ENCODE data around the gene PTPRQ. TPM values are rescaled to one million over a fixed set of nuclear protein-coding genes. Genes with fewer than 3 reads are reported as not detected.

PTPRQ gene
- total RNA-seq, 1 experiment from 2014 or later, result not detected

- H3K4me1 Mint-ChIP-seq (ENCODE audit: low read depth, unreplicated experiment), result no peaks in the 10 kb centered on the region
- H3K27ac Mint-ChIP-seq (ENCODE audit: unreplicated experiment), result no peak overlapping the region
- no TSS peak for BruUV-seq (replicated peaks)
- TF ChIP-seq CTCF (IDR thresholded peaks at IDR 0.05; ENCODE audit: insufficient read depth in 1 of 2, low read depth in 1 of 2, low read length in 1 of 2, severe bottlenecking in 1 of 2, unreplicated experiment in 1 of 2), result no peak
- DNase-seq, result no peak
- no peaks in the 10 kb centered on the region for H3K9me3 ChIP-seq
- H3K4me3 Mint-ChIP-seq (ENCODE audit: unreplicated experiment), result no peak overlapping the region
- no peaks in the 10 kb centered on the region for H3K36me3 ChIP-seq (ENCODE audit: control insufficient read depth, insufficient read depth, low read length)
- H3K36me3 Mint-ChIP-seq (ENCODE audit: insufficient read depth, unreplicated experiment), result no peaks in the 10 kb centered on the region
- H3K9me3 Mint-ChIP-seq (ENCODE audit: unreplicated experiment), result no peaks in the 10 kb centered on the region
- POLR2A ChIA-PET, result no interaction called here
- H3K4me1 ChIP-seq, result no peaks in the 10 kb centered on the region
- no peak overlapping the region for H3K4me3 ChIP-seq (ENCODE audit: low read depth, low read length)
- H3K27me3 ChIP-seq (replicated peaks; ENCODE audit: control insufficient read depth, insufficient read depth, low read length), result no peaks in the 10 kb centered on the region
- CTCF ChIA-PET, result no interaction called here
- intact Hi-C loops (cut with micrococcal nuclease; ENCODE audit: unreplicated experiment), result no loop called here
- H3K27me3 Mint-ChIP-seq (ENCODE audit: insufficient read depth, unreplicated experiment), result peaks cover 7% of the 10 kb centered on the region
Observed at GRCh38 chr12:80643961-80644360, 199.9 kb downstream of the PTPRQ start.

- intact Hi-C loops (cut with micrococcal nuclease; ENCODE audit: unreplicated experiment), result no loop called here
- H3K4me1 ChIP-seq, result no peaks in the 10 kb centered on the region
- ChIA-PET POLR2A (no interaction called here), CTCF (no interaction called here)
- H3K27me3 ChIP-seq (replicated peaks; ENCODE audit: control insufficient read depth, insufficient read depth, low read length), result no peaks in the 10 kb centered on the region
- no peaks in the 10 kb centered on the region for H3K4me1 Mint-ChIP-seq (ENCODE audit: low read depth, unreplicated experiment)
- BruUV-seq (replicated peaks), result no TSS peak
- H3K9me3 ChIP-seq, result no peaks in the 10 kb centered on the region
- no peak for DNase-seq
- H3K27ac Mint-ChIP-seq (ENCODE audit: unreplicated experiment), result no peak overlapping the region
- no peaks in the 10 kb centered on the region for H3K9me3 Mint-ChIP-seq (ENCODE audit: unreplicated experiment)
- H3K4me3 Mint-ChIP-seq (ENCODE audit: unreplicated experiment), result no peak overlapping the region
- no peak for TF ChIP-seq CTCF (IDR thresholded peaks at IDR 0.05; ENCODE audit: insufficient read depth in 1 of 2, low read depth in 1 of 2, low read length in 1 of 2, severe bottlenecking in 1 of 2, unreplicated experiment in 1 of 2)
- no peaks in the 10 kb centered on the region for H3K36me3 Mint-ChIP-seq (ENCODE audit: insufficient read depth, unreplicated experiment)
- no peak overlapping the region for H3K4me3 ChIP-seq (ENCODE audit: low read depth, low read length)
- no peaks in the 10 kb centered on the region for H3K27me3 Mint-ChIP-seq (ENCODE audit: insufficient read depth, unreplicated experiment)
- no peaks in the 10 kb centered on the region for H3K36me3 ChIP-seq (ENCODE audit: control insufficient read depth, insufficient read depth, low read length)
Observed at GRCh38 chr12:80648881-80649280, 204.8 kb downstream of the PTPRQ start.

- Histone ChIP-seq H3K4me1 (no peaks in the 10 kb centered on the region), H3K36me3 (ENCODE audit: control insufficient read depth, insufficient read depth, low read length) (no peaks in the 10 kb centered on the region), H3K9me3 (no peaks in the 10 kb centered on the region), H3K4me3 (ENCODE audit: low read depth, low read length) (no peak overlapping the region), H3K27me3 (replicated peaks; ENCODE audit: control insufficient read depth, insufficient read depth, low read length) (no peaks in the 10 kb centered on the region)
- no peak overlapping the region for H3K4me3 Mint-ChIP-seq (ENCODE audit: unreplicated experiment)
- H3K27me3 Mint-ChIP-seq (ENCODE audit: insufficient read depth, unreplicated experiment), result peaks cover 8% of the 10 kb centered on the region
- H3K27ac Mint-ChIP-seq (ENCODE audit: unreplicated experiment), result no peak overlapping the region
- BruUV-seq (replicated peaks), result no TSS peak
- no peaks in the 10 kb centered on the region for H3K4me1 Mint-ChIP-seq (ENCODE audit: low read depth, unreplicated experiment)
- ChIA-PET POLR2A (no interaction called here), CTCF (no interaction called here)
- no peaks in the 10 kb centered on the region for H3K9me3 Mint-ChIP-seq (ENCODE audit: unreplicated experiment)
- intact Hi-C loops (cut with micrococcal nuclease; ENCODE audit: unreplicated experiment), result no loop called here
- DNase-seq, result no peak
- H3K36me3 Mint-ChIP-seq (ENCODE audit: insufficient read depth, unreplicated experiment), result no peaks in the 10 kb centered on the region
- TF ChIP-seq CTCF (IDR thresholded peaks at IDR 0.05; ENCODE audit: insufficient read depth in 1 of 2, low read depth in 1 of 2, low read length in 1 of 2, severe bottlenecking in 1 of 2, unreplicated experiment in 1 of 2), result no peak
Observed at GRCh38 chr12:80655751-80656150, 211.7 kb downstream of the PTPRQ start.

All from Caco-2 (cell line).